Esophagus muscularis mucosa (tissue), 4 donors: ENCODE results near the gene BAG2. TPM values are rescaled to one million over a fixed set of nuclear protein-coding genes. Genes with fewer than 3 reads are reported as not detected.

Experiments
- DNase-seq: peaks from one replicate; pipeline ENCODE4 v3.0.0-alpha.2; 2017; ENCODE audit errors: extremely low spot score
- H3K27ac ChIP-seq, 4 donors: fragments of 200-600 bp; sonication (generic); replicated peaks in 1 of 4; 1 replicate in 3 of 4; 2 replicates in 1 of 4; pipeline ENCODE4 v1.5.1; 2016 to 2019; ENCODE audit warnings: mild to moderate bottlenecking in 1 of 4
- H3K27me3 ChIP-seq, 4 donors: fragments of 200-600 bp; sonication (generic); one replicate each; pipeline versions ENCODE4 v1.5.1 to v1.6.0; 2016 to 2019
- H3K36me3 ChIP-seq, 4 donors: fragments of 200-600 bp; sonication (generic); one replicate each; pipeline ENCODE4 v1.5.1; 2016 to 2019
- H3K4me1 ChIP-seq, 4 donors: fragments of 200-600 bp; sonication (generic); one replicate each; pipeline ENCODE4 v1.5.1; 2016 to 2019
- H3K4me3 ChIP-seq, 4 donors: fragments of 200-600 bp; sonication (generic); 1 replicate in 2 of 4; 2 replicates in 2 of 4; pipeline ENCODE4 v1.5.1; 2016 to 2019; ENCODE audit warnings: mild to moderate bottlenecking in 4 of 4, moderate library complexity in 1 of 4
- H3K9me3 ChIP-seq, 4 donors: fragments of 200-600 bp; sonication (generic); 1 replicate in 3 of 4; 2 replicates in 1 of 4; pipeline ENCODE4 v1.5.1; 2016 to 2019
- CTCF ChIP-seq, 3 experiments: fragments of 200-600 bp in 2 of 3; fragments of 450-650 bp in 1 of 3; sonication (generic) in 2 of 3; IDR thresholded peaks; one replicate each; pipeline ENCODE4 v1.5.1; 2017 to 2019; ENCODE audit warnings: antibody characterized with exemption in 3 of 3, mild to moderate bottlenecking in 2 of 3, moderate library complexity in 1 of 3
- EP300 ChIP-seq: sonication (generic); formaldehyde crosslinking; IDR thresholded peaks from one replicate; pipeline ENCODE4 v1.6.1; 2017; ENCODE audit warnings: antibody characterized with exemption
- POLR2A ChIP-seq: fragments of 450-650 bp; IDR thresholded peaks from one replicate; pipeline ENCODE4 v1.6.1; 2017; ENCODE audit warnings: antibody characterized with exemption, moderate library complexity, mild to moderate bottlenecking, low read depth
- POLR2AphosphoS5 ChIP-seq, 2 donors: sonication (generic); formaldehyde crosslinking; IDR thresholded peaks; one replicate each; pipeline ENCODE4 v1.6.1; 2017; ENCODE audit warnings: antibody characterized with exemption in 2 of 2
- WGBS: methylation state at CpG from one replicate; pipeline ENCODE4 v1.1.5; 2018; 5-methylcytosine and 5-hydroxymethylcytosine counted together
- intact Hi-C: fragments of 100-400 bp; cut with DNase I; formaldehyde crosslinking; loops from one replicate; pipeline ENCODE4 v1.15.1; 2023
- total RNA-seq, 4 donors: library from RNA; depleted of rRNA; stranded (reverse); fragments of >200 nt; gene quantifications; one replicate each; pipeline versions ENCODE4 v1.1.0 to v1.2.1, GENCODE V29; 2016

The BAG2 gene
- total RNA-seq, 4 donors from 2014 or later, result 29.0 to 42.8 (median 39.6) TPM

GRCh38 chr6:57159127-57159526, 13.0 kb upstream of the BAG2 start:
- no peak for TF ChIP-seq EP300
- no peak for TF ChIP-seq POLR2A
- no peak for TF ChIP-seq POLR2AphosphoS5 (IDR thresholded peaks at IDR 0.05)
- no peak for TF ChIP-seq CTCF (IDR thresholded peaks at IDR 0.05)
- intact Hi-C loops, result no loop called here

GRCh38 chr6:57162028-57162427, 10.1 kb upstream of the BAG2 start:
- WGBS, result 90% methylated on average over 2 of the region's 2 CpGs
- Histone ChIP-seq H3K27ac (no peak overlapping the region), H3K4me3 (no peak overlapping the region), H3K9me3 (peaks cover 0 to 19% (median 15%) of the 10 kb centered on the region in 4 donors), H3K4me1 (no peaks in the 10 kb centered on the region), H3K27me3 (no peaks in the 10 kb centered on the region), H3K36me3 (peaks cover 16 to 71% (median 40%) of the 10 kb centered on the region in 4 donors)
- TF ChIP-seq EP300 (no peak), CTCF (IDR thresholded peaks at IDR 0.05) (no peak), POLR2AphosphoS5 (IDR thresholded peaks at IDR 0.05) (no peak), POLR2A (no peak)
- DNase-seq, result no peak
- intact Hi-C loops, result no loop called here

More at GRCh38 chr6:57159127-57159526, 13.0 kb upstream of the BAG2 start:
- 93% methylated on average over 2 of the region's 2 CpGs for WGBS
- H3K4me1 ChIP-seq, result no peaks in the 10 kb centered on the region
- DNase-seq, result no peak
- peaks cover 5 to 71% (median 47%) of the 10 kb centered on the region in 4 donors for H3K36me3 ChIP-seq
- H3K27me3 ChIP-seq, result no peaks in the 10 kb centered on the region
- H3K9me3 ChIP-seq, result peaks cover 0 to under 1% (median 0%) of the 10 kb centered on the region in 4 donors
- no peak overlapping the region for H3K27ac ChIP-seq
- no peak overlapping the region for H3K4me3 ChIP-seq

- DNase-seq, result no peak
- TF ChIP-seq POLR2A, result no peak
- no peak for TF ChIP-seq EP300
- no peak for TF ChIP-seq CTCF (IDR thresholded peaks at IDR 0.05)
- TF ChIP-seq POLR2AphosphoS5 (IDR thresholded peaks at IDR 0.05), result no peak
- Histone ChIP-seq H3K9me3 (peaks cover 0 to 19% (median 15%) of the 10 kb centered on the region in 4 donors), H3K27me3 (no peaks in the 10 kb centered on the region), H3K36me3 (peaks cover 16 to 71% (median 41%) of the 10 kb centered on the region in 4 donors), H3K4me3 (no peak overlapping the region), H3K4me1 (no peaks in the 10 kb centered on the region), H3K27ac (no peak overlapping the region)
- WGBS, result 88% methylated on average over 3 of the region's 3 CpGs
- intact Hi-C loops, result no loop called here
Measured at GRCh38 chr6:57162516-57162915, 9.6 kb upstream of the BAG2 start.

- Histone ChIP-seq H3K27ac (no peak overlapping the region), H3K4me1 (no peaks in the 10 kb centered on the region), H3K27me3 (no peaks in the 10 kb centered on the region), H3K9me3 (peaks cover 0 to 19% (median 15%) of the 10 kb centered on the region in 4 donors), H3K4me3 (no peak overlapping the region), H3K36me3 (peaks cover 16 to 64% (median 42%) of the 10 kb centered on the region in 4 donors)
- TF ChIP-seq POLR2AphosphoS5 (IDR thresholded peaks at IDR 0.05) (no peak), CTCF (IDR thresholded peaks at IDR 0.05) (no peak), POLR2A (no peak), EP300 (no peak)
- WGBS, result 93% methylated on average over 2 of the region's 2 CpGs
- intact Hi-C loops, result no loop called here
- no peak for DNase-seq
Measured at GRCh38 chr6:57163956-57164355, 8.2 kb upstream of the BAG2 start.

- intact Hi-C loops, result loop anchor here (5.0 kb wide), 1 partner anchor 63 kb away; no protein-coding TSS in a partner anchor
- Histone ChIP-seq H3K9me3 (peaks cover 0 to 19% (median 15%) of the 10 kb centered on the region in 4 donors), H3K27me3 (no peaks in the 10 kb centered on the region), H3K36me3 (peaks cover 16 to 63% (median 42%) of the 10 kb centered on the region in 4 donors), H3K27ac (no peak overlapping the region), H3K4me3 (no peak overlapping the region), H3K4me1 (no peaks in the 10 kb centered on the region)
- WGBS, result 95% methylated on average over 1 of the region's 1 CpG
- DNase-seq, result no peak
- TF ChIP-seq POLR2A (no peak), POLR2AphosphoS5 (IDR thresholded peaks at IDR 0.05) (no peak), CTCF (IDR thresholded peaks at IDR 0.05) (no peak), EP300 (no peak)
Measured at GRCh38 chr6:57165080-57165479, 7.0 kb upstream of the BAG2 start.
